Smooth muscle cell (in vitro differentiated cells): ENCODE results near the gene FRMD8. TPM values are rescaled to one million over a fixed set of nuclear protein-coding genes. Genes with fewer than 3 reads are reported as not detected.

ENCODE experiments used
- DNase-seq: peaks from one replicate; lab custom pipeline; 2025; ENCODE audit not compliant: unreplicated experiment; lab: John Stamatoyannopoulos, UW
- H2AFZ ChIP-seq: fragments of 200-600 bp; sonication (generic); 2 replicates; pipeline ENCODE4 v1.6.0; 2016; ENCODE audit warnings: antibody characterized with exemption, low read depth, mild to moderate bottlenecking
- H3F3A ChIP-seq: fragments of 200-600 bp; sonication (generic); 2 replicates; pipeline ENCODE4 v1.6.0; 2017; ENCODE audit warnings: antibody characterized with exemption, low read depth
- H3K27ac ChIP-seq: fragments of 200-600 bp; sonication (generic); 2 replicates; pipeline ENCODE4 v1.5.1; 2016; ENCODE audit warnings: low read depth, mild to moderate bottlenecking
- H3K27me3 ChIP-seq: fragments of 200-600 bp; sonication (generic); 2 replicates; pipeline ENCODE4 v1.6.1; 2016; ENCODE audit warnings: low read depth, mild to moderate bottlenecking
- H3K36me3 ChIP-seq: fragments of 200-600 bp; sonication (generic); 2 replicates; pipeline ENCODE4 v1.5.1; 2016; ENCODE audit warnings: low read depth
- H3K4me1 ChIP-seq: fragments of 200-600 bp; sonication (generic); 2 replicates; pipeline ENCODE4 v1.5.1; 2016; ENCODE audit warnings: low read depth
- H3K4me2 ChIP-seq: fragments of 200-600 bp; sonication (generic); 2 replicates; pipeline ENCODE4 v1.6.0; 2016; ENCODE audit warnings: mild to moderate bottlenecking
- H3K4me3 ChIP-seq: fragments of 200-600 bp; sonication (generic); 2 replicates; pipeline ENCODE4 v1.5.1; 2016; ENCODE audit warnings: mild to moderate bottlenecking
- H3K79me2 ChIP-seq: fragments of 200-600 bp; sonication (generic); 2 replicates; pipeline ENCODE4 v1.6.0; 2016; ENCODE audit warnings: low read depth, mild to moderate bottlenecking
- H3K9ac ChIP-seq: fragments of 200-600 bp; sonication (generic); 2 replicates; pipeline ENCODE4 v1.6.0; 2016; ENCODE audit warnings: low read depth
- H3K9me3 ChIP-seq: fragments of 200-600 bp; sonication (generic); replicated peaks from 2 replicates; pipeline ENCODE4 v1.5.1; 2016; ENCODE audit warnings: low read depth
- H4K20me1 ChIP-seq: fragments of 200-600 bp; sonication (generic); 2 replicates; pipeline ENCODE4 v1.6.0; 2016; ENCODE audit warnings: low read depth
- CTCF ChIP-seq: fragments of 200-600 bp; sonication (generic); IDR thresholded peaks from 2 replicates; pipeline ENCODE4 v1.5.1; 2017; ENCODE audit warnings: borderline replicate concordance, mild to moderate bottlenecking, antibody characterized with exemption; ENCODE audit not compliant: insufficient read depth, poor library complexity, severe bottlenecking
- WGBS: methylation state at CpG from one replicate; pipeline ENCODE4 v1.1.7; 2016; ENCODE audit warnings: low lambda C conversion rate; 5-methylcytosine and 5-hydroxymethylcytosine counted together
- polyA plus RNA-seq: library from polyadenylated mRNA; unstranded; fragments of >200 nt; fragmentation: Nextera tagmentation; extraction: Ambion mirVana; gene quantifications from 2 replicates; pipeline ENCODE4 v1.2.1, GENCODE V29; 2016
- total RNA-seq: library from RNA; depleted of rRNA; stranded (reverse); fragments of >200 nt; gene quantifications from 2 replicates; pipeline ENCODE4 v1.2.3, GENCODE V29; 2014

The FRMD8 gene
- total and polyA plus RNA-seq, 2 experiments from 2014 or later, result 16.7 to 37.8 TPM

GRCh38 chr11:65398362-65398910 lies 12.0 kb downstream of the FRMD8 start:
- DNase-seq, result no peak
- Histone ChIP-seq H3K27me3 (no peaks in the 10 kb centered on the region), H3K79me2 (peaks cover 3% of the 10 kb centered on the region), H4K20me1 (peaks cover 45% of the 10 kb centered on the region), H3K4me3 (no peak overlapping the region), H2AFZ (no peak overlapping the region), H3K9me3 (no peaks in the 10 kb centered on the region), H3K4me2 (no peak overlapping the region), H3K36me3 (no peaks in the 10 kb centered on the region), H3K27ac (no peak overlapping the region), H3F3A (no peaks in the 10 kb centered on the region), H3K4me1 (no peaks in the 10 kb centered on the region), H3K9ac (no peak overlapping the region)
- no peak for TF ChIP-seq CTCF
- 95% methylated on average over 16 of the region's 16 CpGs for WGBS

- TF ChIP-seq CTCF, result no peak
- no peaks in the 10 kb centered on the region for H3K4me1 ChIP-seq
- no peaks in the 10 kb centered on the region for H3K79me2 ChIP-seq
These were observed 12.8 kb downstream of the FRMD8 start for GRCh38 chr11:65399249-65399648.

GRCh38 chr11:65399845-65400244 lies 13.4 kb downstream of the FRMD8 start:
- Histone ChIP-seq H3K79me2 (no peaks in the 10 kb centered on the region), H3F3A (no peaks in the 10 kb centered on the region), H3K9ac (no peak overlapping the region), H3K27ac (no peak overlapping the region), H2AFZ (no peak overlapping the region), H4K20me1 (peaks cover 40% of the 10 kb centered on the region), H3K4me1 (no peaks in the 10 kb centered on the region), H3K4me2 (no peak overlapping the region), H3K4me3 (no peak overlapping the region), H3K9me3 (no peaks in the 10 kb centered on the region), H3K36me3 (peaks cover under 1% of the 10 kb centered on the region), H3K27me3 (no peaks in the 10 kb centered on the region)
- DNase-seq, result no peak
- 97% methylated on average over 10 of the region's 10 CpGs for WGBS
- no peak for TF ChIP-seq CTCF

More at GRCh38 chr11:65399249-65399648, 12.8 kb downstream of the FRMD8 start:
- Histone ChIP-seq H3K27me3 (no peaks in the 10 kb centered on the region), H3K36me3 (no peaks in the 10 kb centered on the region), H3K4me2 (no peak overlapping the region), H3K9me3 (no peaks in the 10 kb centered on the region), H3K27ac (no peak overlapping the region), H3F3A (no peaks in the 10 kb centered on the region), H4K20me1 (peaks cover 45% of the 10 kb centered on the region), H2AFZ (no peak overlapping the region), H3K9ac (no peak overlapping the region), H3K4me3 (no peak overlapping the region)
- WGBS, result 96% methylated on average over 12 of the region's 13 CpGs
- DNase-seq, result no peak
